IMR-90 (cell line): ENCODE measurements around the gene OPCML. TPM values are rescaled to one million over a fixed set of nuclear protein-coding genes. Genes with fewer than 3 reads are reported as not detected.

ENCODE experiments used
- ATAC-seq: fragments of 200-7000 bp; cut with Tn5 transposase; 2 replicates; pipeline ENCODE4 v1.9.1; 2020; ENCODE audit warnings: low read depth, mild to moderate bottlenecking, moderate library complexity
- BruUV-seq: library from RNA; stranded (reverse); fragments of 400-500 nt; replicated peaks from 2 replicates; lab custom pipeline; 2021; lab: Mats Ljungman, UMichigan
- CTCF ChIA-PET: fragments of 300-600 bp; formaldehyde crosslinking; extraction: SDS; loops from one replicate; lab custom pipeline; 2021; ENCODE audit warnings: antibody characterized with exemption; lab: Yijun Ruan, JAX
- POLR2A ChIA-PET: fragments of 300-600 bp; sonication (Branson Sonifier 250); formaldehyde crosslinking; loops from one replicate; lab custom pipeline; 2022; ENCODE audit warnings: antibody characterized with exemption; ENCODE audit not compliant: unreplicated experiment; lab: Charles Lee
- DNase-seq: peaks from one replicate; pipeline ENCODE4 v3.0.0; 2013
- H2AFZ ChIP-seq: replicated peaks from 2 replicates; pipeline ENCODE3; 2013; ENCODE audit warnings: low read length, mild to moderate bottlenecking; ENCODE audit not compliant: poor library complexity
- H2AK5ac ChIP-seq: 2 replicates; pipeline ENCODE4 v1.6.1; 2013; ENCODE audit warnings: low read depth, low read length, inconsistent platforms
- H2AK9ac ChIP-seq: replicated peaks from 2 replicates; pipeline ENCODE3; 2013; ENCODE audit warnings: mild to moderate bottlenecking, low read depth, low read length, moderate library complexity; ENCODE audit not compliant: poor library complexity
- H2BK120ac ChIP-seq: 2 replicates; pipeline ENCODE4 v1.6.1; 2013; ENCODE audit warnings: low read depth, low read length, inconsistent platforms
- H2BK15ac ChIP-seq: 3 replicates; pipeline ENCODE4 v1.6.1; 2013; ENCODE audit warnings: low read depth, low read length, inconsistent platforms
- H2BK20ac ChIP-seq: 2 replicates; pipeline ENCODE4 v1.6.1; 2013; ENCODE audit warnings: low read depth, mild to moderate bottlenecking, inconsistent platforms, low read length, moderate library complexity
- H2BK5ac ChIP-seq: 2 replicates; pipeline ENCODE4 v1.6.1; 2013; ENCODE audit warnings: mild to moderate bottlenecking, low read depth, low read length, inconsistent platforms; ENCODE audit not compliant: poor library complexity, severe bottlenecking
- H3K14ac ChIP-seq: replicated peaks from 2 replicates; pipeline ENCODE4 v1.6.1; 2013; ENCODE audit warnings: low read depth, low read length, inconsistent platforms
- H3K18ac ChIP-seq: 2 replicates; pipeline ENCODE4 v1.6.1; 2013; ENCODE audit warnings: low read depth, low read length, control low read depth
- H3K23ac ChIP-seq: 2 replicates; pipeline ENCODE4 v1.6.1; 2013; ENCODE audit warnings: low read depth, low read length, inconsistent platforms
- H3K27ac ChIP-seq: 2 replicates; pipeline ENCODE4 v1.5.1; 2013; ENCODE audit warnings: mild to moderate bottlenecking, control low read depth, low read length; ENCODE audit not compliant: insufficient read depth
- H3K27me3 ChIP-seq: 2 replicates; pipeline ENCODE4 v1.6.1; 2013; ENCODE audit warnings: low read length; ENCODE audit not compliant: control insufficient read depth, insufficient read depth
- H3K36me3 ChIP-seq: 2 replicates; pipeline ENCODE4 v1.6.1; 2013; ENCODE audit warnings: low read length, mixed read lengths; ENCODE audit not compliant: control insufficient read depth, insufficient read depth
- H3K4ac ChIP-seq: 2 replicates; pipeline ENCODE4 v1.6.1; 2013; ENCODE audit warnings: low read depth, low read length, inconsistent platforms
- H3K4me1 ChIP-seq: 2 replicates; pipeline ENCODE4 v1.6.1; 2013; ENCODE audit warnings: low read length, mixed read lengths; ENCODE audit not compliant: control insufficient read depth, insufficient read depth
- H3K4me2 ChIP-seq: 2 replicates; pipeline ENCODE4 v1.6.1; 2013; ENCODE audit warnings: low read depth, mild to moderate bottlenecking, control low read depth, low read length, moderate library complexity
- H3K4me3 ChIP-seq: 2 replicates; pipeline ENCODE4 v1.5.1; 2013; ENCODE audit warnings: low read depth, mild to moderate bottlenecking, control low read depth, low read length, moderate library complexity; ENCODE audit not compliant: insufficient read depth
- H3K56ac ChIP-seq: 2 replicates; pipeline ENCODE4 v1.6.1; 2013; ENCODE audit warnings: low read length, inconsistent platforms; ENCODE audit not compliant: insufficient read depth; ENCODE audit errors: extremely low read depth
- H3K79me1 ChIP-seq, 2 experiments: 2 replicates each; pipeline ENCODE4 v1.6.1; 2013; ENCODE audit warnings: low read length in 2 of 2, inconsistent platforms in 1 of 2, low read depth in 1 of 2
- H3K9ac ChIP-seq: 2 replicates; pipeline ENCODE4 v1.6.1; 2013; ENCODE audit warnings: low read depth, low read length, control low read depth
- H3K9me1 ChIP-seq: 2 replicates; pipeline ENCODE4 v1.6.1; 2013; ENCODE audit warnings: low read length, inconsistent platforms; ENCODE audit not compliant: insufficient read depth
- H3K9me3 ChIP-seq: 2 replicates; pipeline ENCODE4 v1.6.1; 2013; ENCODE audit warnings: low read length; ENCODE audit not compliant: control insufficient read depth, insufficient read depth
- H4K20me1 ChIP-seq: 2 replicates; pipeline ENCODE4 v1.6.1; 2013; ENCODE audit warnings: low read length, inconsistent platforms; ENCODE audit not compliant: insufficient read depth
- H4K5ac ChIP-seq: 2 replicates; pipeline ENCODE4 v1.6.1; 2013; ENCODE audit warnings: mild to moderate bottlenecking, low read depth, low read length, control low read depth
- H4K8ac ChIP-seq, 2 experiments: 2 replicates each; pipeline ENCODE4 v1.6.1; 2013; ENCODE audit warnings: low read depth in 2 of 2, low read length in 2 of 2, control low read depth in 1 of 2, inconsistent platforms in 1 of 2
- H4K91ac ChIP-seq: 2 replicates; pipeline ENCODE4 v1.6.1; 2013; ENCODE audit warnings: low read depth, low read length, inconsistent platforms; ENCODE audit not compliant: insufficient read depth
- BHLHE40 ChIP-seq: fragments of 150-350 bp; IDR thresholded peaks from 2 replicates; pipeline ENCODE4 v1.6.1; 2016; ENCODE audit warnings: mild to moderate bottlenecking, low read depth, low read length
- CTCF ChIP-seq: conservative IDR thresholded peaks from 2 replicates; pipeline ENCODE4 v1.5.1; 2012; ENCODE audit warnings: mild to moderate bottlenecking, low read depth, low read length, improper control_type of control experiment
- ELK1 ChIP-seq: fragments of 150-350 bp; IDR thresholded peaks from 2 replicates; pipeline ENCODE4 v1.6.1; 2016; ENCODE audit warnings: low read depth, mild to moderate bottlenecking, low read length, moderate library complexity, borderline replicate concordance
- FOS ChIP-seq: fragments of 150-350 bp; IDR thresholded peaks from 2 replicates; pipeline ENCODE4 v1.6.1; 2016; ENCODE audit warnings: low read depth, low read length
- MAZ ChIP-seq: IDR thresholded peaks from 2 replicates; pipeline ENCODE4 v1.6.1; 2012; ENCODE audit warnings: low read depth, mild to moderate bottlenecking, low read length, improper control_type of control experiment, moderate library complexity, borderline replicate concordance
- MXI1 ChIP-seq: IDR thresholded peaks from 2 replicates; pipeline ENCODE4 v1.6.1; 2012; ENCODE audit warnings: low read depth, mild to moderate bottlenecking, low read length, moderate library complexity, borderline replicate concordance
- NFE2L2 ChIP-seq: fragments of 150-350 bp; IDR thresholded peaks from 2 replicates; pipeline ENCODE4 v1.6.1; 2016; ENCODE audit warnings: low read depth, mild to moderate bottlenecking, low read length
- POLR2A ChIP-seq: IDR thresholded peaks from 2 replicates; pipeline ENCODE4 v1.6.1; 2012; ENCODE audit warnings: mild to moderate bottlenecking, low read depth, low read length
- RCOR1 ChIP-seq: IDR thresholded peaks from 2 replicates; pipeline ENCODE4 v1.6.1; 2012; ENCODE audit warnings: mild to moderate bottlenecking, low read length, improper control_type of control experiment; ENCODE audit not compliant: insufficient replicate concordance
- RFX5 ChIP-seq: IDR thresholded peaks from 2 replicates; pipeline ENCODE4 v1.8.0; 2012; ENCODE audit warnings: low read depth, mild to moderate bottlenecking, low read length, moderate library complexity
- SMC3 ChIP-seq: fragments of 150-350 bp; IDR thresholded peaks from 2 replicates; pipeline ENCODE4 v1.6.1; 2016; ENCODE audit warnings: low read depth, mild to moderate bottlenecking, antibody characterized with exemption, low read length, moderate library complexity
- USF2 ChIP-seq: fragments of 150-350 bp; IDR thresholded peaks from 2 replicates; pipeline ENCODE4 v1.6.1; 2017; ENCODE audit warnings: mild to moderate bottlenecking, antibody characterized with exemption, low read length, low read depth
- WGBS, 2 experiments: methylation state at CpG; one replicate each; pipeline versions ENCODE4 v1.1.5 to v1.1.7; 2013; ENCODE audit warnings: missing lambda C conversion rate in 2 of 2; ENCODE audit not compliant: insufficient read length in 1 of 2; ENCODE audit errors: extremely low coverage in 2 of 2; 5-methylcytosine and 5-hydroxymethylcytosine counted together
- dilution Hi-C: fragments of 300-500 bp; cut with HindIII; formaldehyde crosslinking; loops from one replicate; pipeline ENCODE4 v1.14.3; 2018; ENCODE audit warnings: low sequenced_read_pairs; ENCODE audit not compliant: unreplicated experiment
- in situ Hi-C: fragments of 300-500 bp; cut with MboI; formaldehyde crosslinking; loops from 3 replicates; pipeline ENCODE4 v1.14.3; 2019; ENCODE audit warnings: low sequenced_read_pairs, inconsistent platforms, mixed read lengths
- intact Hi-C: fragments of 100-400 bp; cut with micrococcal nuclease; formaldehyde crosslinking; loops from 2 replicates; pipeline ENCODE4 v1.10.0; 2022
- polyA plus RNA-seq, 3 experiments: library from polyadenylated mRNA; depleted of rRNA; stranded (reverse); fragments of >200 nt; gene quantifications; 2 replicates each; pipeline ENCODE4 v1.2.3, GENCODE V29; 2012; ENCODE audit warnings: low replicate concordance in 1 of 3
- total RNA-seq: library from RNA; depleted of rRNA; stranded (reverse); fragments of >200 nt; gene quantifications from 2 replicates; pipeline ENCODE4 v1.2.3, GENCODE V29; 2012

Gene OPCML
- total and polyA plus RNA-seq, 2 of the 4 experiments (the other 2 are of a cell fraction), result under 0.01 to 2.6 TPM

GRCh38 chr11:132646890-132647289 lies 885.4 kb downstream of the OPCML start:
- in situ Hi-C loops (no loop called here), intact Hi-C loops (no loop called here), dilution Hi-C loops (no loop called here)
- Histone ChIP-seq H3K9me3 (no peaks in the 10 kb centered on the region), H2BK120ac (no peak overlapping the region), H3K27me3 (no peaks in the 10 kb centered on the region; the same call in 1 of the 2 replicates), H3K36me3 (no peaks in the 10 kb centered on the region), H2BK20ac (no peak overlapping the region), H2AK5ac (no peak overlapping the region), H3K4me3 (no peak overlapping the region), H3K23ac (no peak overlapping the region), H3K4ac (no peak overlapping the region), H4K5ac (no peak overlapping the region), H3K56ac (no peak overlapping the region), H2BK5ac (no peak overlapping the region), H3K4me1 (no peaks in the 10 kb centered on the region), H3K18ac (no peak overlapping the region), H2AFZ (no peak overlapping the region), H3K4me2 (no peak overlapping the region), H3K27ac (no peak overlapping the region), H4K8ac (no peak overlapping the region), H4K91ac (no peak overlapping the region), H2BK15ac (no peak overlapping the region), H3K9me1 (no peaks in the 10 kb centered on the region), H3K14ac (no peak overlapping the region), H2AK9ac (no peak overlapping the region), H4K20me1 (no peaks in the 10 kb centered on the region), H3K9ac (no peak overlapping the region), H3K79me1 (no peaks in the 10 kb centered on the region)
- DNase-seq (no peak), ATAC-seq (no peak)
- POLR2A ChIA-PET, result no interaction called here
- CTCF ChIA-PET, result interaction anchor here (0.6 kb wide), 1 partner anchor 664 kb away, joined by 4 read pairs; no protein-coding TSS in a partner anchor
- TF ChIP-seq MXI1 (no peak), FOS (no peak), POLR2A (no peak), SMC3 (no peak), MAZ (no peak), BHLHE40 (no peak), NFE2L2 (no peak), RFX5 (no peak), USF2 (no peak), CTCF (no peak), ELK1 (no peak), RCOR1 (no peak)
- WGBS, 2 experiments, result no CpG with 5 or more reads among the region's 2 CpGs
- BruUV-seq, result no TSS peak
